ENCODE results near the gene MICB. TPM values are rescaled to one million over a fixed set of nuclear protein-coding genes. Genes with fewer than 3 reads are reported as not detected.

Gene MICB
- total RNA-seq, 1 donor from 2014 or later, result 3.7 TPM

DNA sequence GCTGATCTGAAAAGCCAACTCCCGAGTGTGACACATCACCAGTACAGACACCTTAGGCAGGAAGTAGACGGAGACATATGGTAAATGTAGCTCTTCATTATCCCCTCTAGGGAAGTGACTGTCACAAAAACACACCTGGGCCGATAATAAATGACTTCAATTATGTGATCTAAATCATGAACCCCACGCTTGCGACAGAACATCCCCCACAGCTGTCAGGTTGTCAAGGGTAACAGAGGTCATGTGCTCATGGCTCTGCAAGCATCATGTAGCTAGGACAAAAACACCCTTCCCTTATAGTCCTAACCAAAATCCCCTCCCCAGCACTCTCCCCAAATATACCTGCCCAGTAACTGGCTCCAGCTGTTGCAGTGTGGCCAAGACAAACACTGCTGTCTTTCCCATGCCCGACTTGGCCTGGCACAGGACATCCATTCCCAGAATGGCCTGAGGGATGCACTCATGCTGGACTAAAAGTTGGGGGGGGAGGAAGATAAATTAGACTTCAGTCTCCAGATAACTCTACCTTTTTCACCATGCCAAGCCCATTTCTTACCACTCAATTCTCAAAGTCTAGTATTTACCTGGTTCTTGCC is 41.0 kb downstream of the MICB start:
- H3K36me3 ChIP-seq (ENCODE audit: control insufficient read depth, insufficient read depth, low read length), result peaks cover 26% of the 10 kb centered on the region
- DNase-seq (ENCODE audit: low read depth) (no peak), FAIRE-seq (no peak)

DNA sequence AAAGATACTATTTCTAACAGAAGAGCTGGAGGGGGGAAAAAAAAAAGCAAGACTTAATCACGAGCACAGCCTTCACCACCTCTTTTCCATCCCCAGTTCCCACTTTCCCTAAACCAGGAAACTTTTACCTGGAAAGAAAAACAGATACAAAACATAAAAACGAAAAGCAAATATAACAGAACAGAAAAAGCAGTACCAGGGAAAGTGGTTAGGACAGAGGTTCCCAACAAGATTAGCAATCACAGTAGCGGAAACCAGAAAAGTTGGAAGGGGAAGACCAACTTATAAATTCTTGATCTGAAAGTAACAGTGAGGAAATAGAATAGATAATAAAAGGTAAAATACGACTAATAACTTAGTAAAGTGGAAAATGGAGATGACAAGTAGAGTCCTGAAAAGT is 42.7 kb downstream of the MICB start:
- no peak for FAIRE-seq
- Histone ChIP-seq H3K4me3 (ENCODE audit: low read depth, low read length) (peak overlapping the region; percentile 56), H3K36me3 (ENCODE audit: control insufficient read depth, insufficient read depth, low read length) (peaks cover 12% of the 10 kb centered on the region), H3K27me3 (ENCODE audit: control insufficient read depth, insufficient read depth, low read length) (no peaks in the 10 kb centered on the region)
- TF ChIP-seq, protein P1, sequence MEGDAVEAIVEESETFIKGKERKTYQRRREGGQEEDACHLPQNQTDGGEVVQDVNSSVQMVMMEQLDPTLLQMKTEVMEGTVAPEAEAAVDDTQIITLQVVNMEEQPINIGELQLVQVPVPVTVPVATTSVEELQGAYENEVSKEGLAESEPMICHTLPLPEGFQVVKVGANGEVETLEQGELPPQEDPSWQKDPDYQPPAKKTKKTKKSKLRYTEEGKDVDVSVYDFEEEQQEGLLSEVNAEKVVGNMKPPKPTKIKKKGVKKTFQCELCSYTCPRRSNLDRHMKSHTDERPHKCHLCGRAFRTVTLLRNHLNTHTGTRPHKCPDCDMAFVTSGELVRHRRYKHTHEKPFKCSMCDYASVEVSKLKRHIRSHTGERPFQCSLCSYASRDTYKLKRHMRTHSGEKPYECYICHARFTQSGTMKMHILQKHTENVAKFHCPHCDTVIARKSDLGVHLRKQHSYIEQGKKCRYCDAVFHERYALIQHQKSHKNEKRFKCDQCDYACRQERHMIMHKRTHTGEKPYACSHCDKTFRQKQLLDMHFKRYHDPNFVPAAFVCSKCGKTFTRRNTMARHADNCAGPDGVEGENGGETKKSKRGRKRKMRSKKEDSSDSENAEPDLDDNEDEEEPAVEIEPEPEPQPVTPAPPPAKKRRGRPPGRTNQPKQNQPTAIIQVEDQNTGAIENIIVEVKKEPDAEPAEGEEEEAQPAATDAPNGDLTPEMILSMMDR (IDR thresholded peaks at IDR 0.05; ENCODE audit: insufficient read depth, low read length, severe bottlenecking), result no peak
- DNase-seq (ENCODE audit: low read depth), result no peak

More for the DNA sequence above, 41.0 kb downstream of the MICB start:
- Histone ChIP-seq H3K27me3 (ENCODE audit: control insufficient read depth, insufficient read depth, low read length) (no peaks in the 10 kb centered on the region), H3K4me3 (ENCODE audit: low read depth, low read length) (no peak overlapping the region)
- TF ChIP-seq, protein P1 (IDR thresholded peaks at IDR 0.05; ENCODE audit: insufficient read depth, low read length, severe bottlenecking), result no peak

DNA sequence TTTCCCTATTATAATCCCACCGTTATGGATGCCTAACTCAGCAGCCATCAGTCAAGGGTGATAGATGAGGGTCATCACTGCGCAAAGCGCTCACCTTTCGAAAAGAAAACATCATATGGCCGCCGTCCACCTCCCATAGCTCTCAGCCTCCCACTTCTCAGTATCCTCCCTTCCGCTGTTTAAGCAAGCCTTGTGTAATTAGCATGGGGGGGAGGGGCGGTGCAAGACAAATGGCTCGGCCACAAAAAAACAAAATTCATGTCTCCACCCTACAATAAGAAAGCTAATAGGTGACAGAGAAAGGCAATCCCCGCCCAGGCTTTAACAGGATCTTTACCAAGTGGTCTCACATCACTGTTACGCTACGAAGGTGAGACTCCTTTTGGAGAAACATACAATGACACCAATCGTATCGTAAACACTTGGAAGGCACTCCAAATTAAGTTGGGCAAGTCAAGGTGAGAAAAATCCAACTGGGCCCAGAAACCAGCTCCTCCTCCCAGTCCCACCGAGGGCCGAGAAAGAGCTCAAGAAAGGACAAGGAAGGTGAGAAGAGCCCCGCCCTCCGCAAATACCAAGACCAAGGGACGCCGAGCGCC is 43.2 kb downstream of the MICB start:
- TF ChIP-seq, protein P1 (IDR thresholded peaks at IDR 0.05; ENCODE audit: insufficient read depth, low read length, severe bottlenecking), result no peak
- DNase-seq (ENCODE audit: low read depth) (peak; percentile 58), FAIRE-seq (no peak)
- Histone ChIP-seq H3K27me3 (ENCODE audit: control insufficient read depth, insufficient read depth, low read length) (no peaks in the 10 kb centered on the region), H3K4me3 (ENCODE audit: low read depth, low read length) (peak overlapping the region; percentile 56), H3K36me3 (ENCODE audit: control insufficient read depth, insufficient read depth, low read length) (peaks cover 8% of the 10 kb centered on the region)

DNA sequence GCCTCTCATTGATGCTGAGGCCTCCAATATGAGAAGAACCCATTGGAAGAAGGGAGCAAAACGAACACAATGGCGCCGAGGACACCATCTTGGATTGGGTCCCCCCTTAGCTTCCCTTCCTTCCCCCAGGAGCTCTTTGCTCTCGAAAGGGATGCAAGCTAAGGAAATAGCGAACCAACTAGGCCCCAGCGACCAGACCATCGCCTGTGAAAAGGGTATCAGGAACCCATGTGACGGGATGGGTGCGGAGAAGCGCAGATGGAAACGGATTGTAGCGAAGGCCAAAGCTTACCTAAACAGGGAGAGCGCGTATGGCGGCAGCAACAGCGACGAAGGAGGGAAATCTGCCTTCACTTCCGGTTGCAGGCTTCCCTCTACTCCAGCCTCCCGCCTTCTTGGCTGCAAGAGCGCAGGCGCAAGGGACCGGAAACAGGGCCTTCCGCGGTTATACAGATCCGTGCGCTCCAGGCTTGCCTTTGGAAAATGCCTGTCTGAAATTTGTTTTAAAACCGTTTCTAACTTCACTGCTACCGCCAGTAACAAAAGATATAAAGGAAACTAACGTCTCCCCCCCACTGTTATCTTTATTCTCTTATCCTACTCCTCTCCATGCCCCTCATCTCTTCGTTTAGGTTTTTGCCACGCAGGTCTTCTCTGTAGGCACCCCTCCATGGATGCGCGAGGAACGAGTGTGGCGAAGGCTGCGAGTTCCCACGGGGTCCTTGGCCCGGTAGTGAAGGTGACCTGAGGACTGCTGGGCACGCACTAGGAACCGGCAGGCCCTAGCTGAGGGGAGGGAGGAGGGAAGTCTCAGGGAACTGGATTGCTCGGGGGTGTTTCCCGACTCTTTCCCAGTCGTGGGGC is 43.9 kb downstream of the MICB start, which contains the start of gene DDX39B:
DDX39B (minus strand) TSS at position 346 of the 864 bp plus-strand sequence. CDS start 1,471 bp downstream, outside the sequence.
- FAIRE-seq (no peak), DNase-seq (ENCODE audit: low read depth) (peak; percentile 91)
- no peaks in the 10 kb centered on the region for H3K27me3 ChIP-seq (ENCODE audit: control insufficient read depth, insufficient read depth, low read length)
- H3K36me3 ChIP-seq (ENCODE audit: control insufficient read depth, insufficient read depth, low read length), result peaks cover 8% of the 10 kb centered on the region
- TF ChIP-seq, protein P1 (IDR thresholded peaks at IDR 0.05; ENCODE audit: insufficient read depth, low read length, severe bottlenecking), result no peak
- H3K4me3 ChIP-seq (ENCODE audit: low read depth, low read length), result peak within 1 kb of the TSS; percentile 56

DNA sequence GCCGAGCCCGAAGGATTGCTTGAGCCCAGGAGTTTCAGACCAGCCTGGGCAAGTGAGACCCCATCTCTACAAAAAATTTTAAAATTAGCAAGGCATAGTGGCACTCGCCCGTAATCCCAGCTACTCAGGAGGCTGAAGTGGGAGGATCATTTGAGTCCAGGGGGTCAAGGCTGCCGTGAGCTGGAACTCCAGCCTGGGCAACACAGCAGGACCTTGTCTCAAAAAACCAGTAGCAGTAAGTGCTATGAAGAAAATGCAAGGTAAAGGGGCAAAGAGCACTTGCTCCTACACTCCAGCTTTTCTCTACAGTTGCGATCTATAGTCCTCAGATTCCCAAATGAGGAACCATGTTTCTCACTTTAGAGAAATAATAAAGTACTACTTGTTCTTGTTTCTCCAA is 45.7 kb downstream of the MICB start:
- H3K4me3 ChIP-seq (ENCODE audit: low read depth, low read length), result no peak overlapping the region
- peaks cover 8% of the 10 kb centered on the region for H3K36me3 ChIP-seq (ENCODE audit: control insufficient read depth, insufficient read depth, low read length)
- DNase-seq (ENCODE audit: low read depth), result no peak
- no peak for FAIRE-seq
- H3K27me3 ChIP-seq (ENCODE audit: control insufficient read depth, insufficient read depth, low read length), result no peaks in the 10 kb centered on the region
- TF ChIP-seq, protein P1 (IDR thresholded peaks at IDR 0.05; ENCODE audit: insufficient read depth, low read length, severe bottlenecking), result no peak

Data from bronchial epithelial cell (primary cell).